Limb (tissue), 2 donors: Measurements from ENCODE around the gene OR10H5.
"Not testable (repeated sequence)": the region's sequence is repeated elsewhere in the genome, so short reads cannot be mapped to it uniquely, and the experiment has no call there.

Experiments used
- DNase-seq, 2 donors: peaks; one replicate each; pipeline ENCODE4 v3.0.0-alpha.2; 2016; ENCODE audit errors: extremely low spot score in 2 of 2

Gene OR10H5

DNA sequence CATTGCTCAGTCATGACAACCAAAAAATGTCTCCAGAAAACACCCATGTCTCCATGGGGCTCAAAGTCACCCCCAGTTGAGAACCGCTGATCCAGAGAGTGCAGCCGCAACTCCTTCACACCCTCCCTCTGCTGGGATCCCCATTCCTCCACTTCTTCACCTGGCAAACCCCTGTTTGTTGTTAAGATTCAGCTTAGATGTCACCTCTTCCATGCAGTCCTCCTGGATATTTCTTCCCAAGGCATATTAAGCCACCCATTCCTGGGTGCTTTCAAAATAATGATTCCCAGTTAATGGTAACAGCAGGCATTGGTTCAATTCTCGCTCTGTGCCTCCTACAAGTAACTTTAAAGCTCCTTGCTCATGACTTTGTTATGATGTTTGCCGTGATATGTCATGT is 24.0 kb downstream of the OR10H5 start:
- no peak for DNase-seq

DNA sequence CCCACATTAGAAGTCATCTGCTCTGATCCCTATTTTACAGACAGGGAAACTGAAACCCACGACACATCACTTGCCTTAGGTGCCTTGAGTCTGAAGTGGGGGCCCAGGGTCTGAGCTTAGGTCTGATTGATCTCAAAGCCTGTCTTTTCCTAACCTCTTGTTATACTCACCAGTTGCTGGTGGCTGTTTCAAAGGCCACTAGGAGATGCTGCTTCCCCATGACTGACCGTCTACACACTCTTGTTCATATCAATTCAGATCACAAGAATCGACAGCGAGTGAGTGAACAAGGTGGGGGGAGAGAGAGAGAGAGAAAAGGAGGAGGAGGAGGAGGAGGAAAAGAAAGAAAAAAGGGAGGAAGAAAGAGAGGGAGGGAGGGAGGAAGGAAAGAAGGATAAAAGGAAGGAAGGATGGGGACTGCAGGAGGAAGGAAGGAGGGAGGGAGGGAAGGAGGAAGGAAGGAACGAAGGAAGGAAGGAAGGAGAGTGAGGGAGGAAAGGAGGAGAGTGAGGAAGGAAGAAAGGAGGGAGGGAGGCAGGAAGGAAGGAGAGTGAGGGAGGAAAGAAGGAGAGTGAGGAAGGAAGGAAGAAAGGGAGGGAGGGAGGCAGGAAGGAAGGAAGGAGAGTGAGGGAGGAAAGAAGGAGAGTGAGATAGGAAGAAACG is 24.7 kb downstream of the OR10H5 start:
- DNase-seq: no peak

DNA sequence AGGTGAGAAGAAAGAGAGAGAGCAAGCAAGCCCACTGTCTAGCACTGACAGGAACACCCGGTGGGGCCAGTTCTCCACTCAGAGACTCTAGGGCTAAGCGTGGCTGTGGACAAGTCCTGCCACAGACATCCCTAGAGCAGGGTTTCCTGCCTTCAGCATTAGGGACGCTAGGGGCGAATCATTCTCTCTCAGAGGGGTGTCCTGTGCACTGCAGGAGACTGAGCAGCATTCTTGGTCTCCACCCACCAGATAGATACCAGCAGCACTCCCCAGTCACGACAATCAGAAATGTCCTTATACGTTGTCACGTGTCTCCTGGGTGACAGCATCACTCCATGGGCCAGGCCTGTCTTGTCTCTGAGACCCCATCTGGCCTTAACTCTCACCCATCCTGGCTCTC is 26.5 kb downstream of the OR10H5 start:
- no peak for DNase-seq

GRCh38 chr19:15815306-15815705 is 27.8 kb downstream of the OR10H5 start, which contains the start of gene OR10H1:
TSS of gene OR10H1 (minus strand) at chr19:15815664. CDS start at chr19:15808037, 7,627 bp downstream.
- no peak for DNase-seq

GRCh38 chr19:15820646-15821045 is 33.2 kb downstream of the OR10H5 start:
- no peak for DNase-seq

DNA sequence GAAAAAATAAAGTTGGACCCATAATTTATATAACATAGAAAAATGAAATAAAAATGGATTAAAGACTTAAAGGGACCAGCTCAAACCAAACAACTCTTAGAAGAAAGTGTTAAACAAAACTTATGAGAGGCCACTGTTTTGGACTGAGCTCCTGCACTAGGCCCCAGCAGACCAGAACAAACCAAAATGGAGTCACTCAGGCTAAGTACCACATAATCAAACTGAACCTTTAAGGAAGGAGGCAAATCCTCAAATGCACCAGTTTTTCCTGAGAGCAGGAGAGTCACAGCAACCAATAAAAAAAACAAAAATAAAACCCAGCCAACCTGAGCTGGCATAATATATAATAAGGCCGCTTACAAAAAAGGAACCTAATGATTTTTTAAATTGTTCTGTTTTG is 38.3 kb downstream of the OR10H5 start:
- DNase-seq: no peak

- DNase-seq: no peak
Observed at GRCh38 chr19:15828121-15828610, 40.7 kb downstream of the OR10H5 start.

DNA sequence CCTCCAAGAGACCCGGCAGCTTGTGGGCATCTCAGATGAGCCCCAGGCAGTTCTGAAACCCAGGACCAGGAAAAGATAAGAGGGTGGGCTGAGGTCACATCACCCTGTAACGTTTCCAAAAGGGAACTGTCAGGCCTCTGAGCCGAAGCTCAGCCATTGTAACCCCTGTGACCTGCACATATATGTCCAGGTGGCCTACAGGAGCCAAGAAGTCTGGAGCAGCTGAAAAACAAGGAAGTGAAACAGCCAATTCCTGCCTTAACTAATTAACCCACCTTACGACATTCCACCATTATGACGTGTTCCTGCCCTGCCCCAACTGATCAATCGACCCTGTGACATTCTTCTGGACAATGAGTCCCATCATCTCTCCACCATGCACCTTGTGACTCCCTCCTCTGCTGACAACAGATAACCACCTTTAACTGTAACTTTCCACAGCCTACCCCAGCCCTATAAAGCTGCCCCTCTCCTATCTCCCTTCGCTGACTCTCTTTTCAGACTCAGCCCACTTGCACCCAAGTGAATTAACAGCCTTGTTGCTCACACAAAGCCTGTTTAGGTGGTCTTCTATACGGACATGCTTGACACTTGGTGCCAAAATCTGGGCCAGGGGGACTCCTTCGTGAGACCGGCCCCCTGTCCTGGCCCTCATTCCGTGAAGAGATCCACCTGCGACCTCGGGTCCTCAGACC is 41.3 kb downstream of the OR10H5 start:
- not testable (repeated sequence) for DNase-seq

GRCh38 chr19:15829306-15829698 is 41.8 kb downstream of the OR10H5 start:
- DNase-seq: no peak

GRCh38 chr19:15829786-15830185 is 42.3 kb downstream of the OR10H5 start:
- DNase-seq: no peak

DNA sequence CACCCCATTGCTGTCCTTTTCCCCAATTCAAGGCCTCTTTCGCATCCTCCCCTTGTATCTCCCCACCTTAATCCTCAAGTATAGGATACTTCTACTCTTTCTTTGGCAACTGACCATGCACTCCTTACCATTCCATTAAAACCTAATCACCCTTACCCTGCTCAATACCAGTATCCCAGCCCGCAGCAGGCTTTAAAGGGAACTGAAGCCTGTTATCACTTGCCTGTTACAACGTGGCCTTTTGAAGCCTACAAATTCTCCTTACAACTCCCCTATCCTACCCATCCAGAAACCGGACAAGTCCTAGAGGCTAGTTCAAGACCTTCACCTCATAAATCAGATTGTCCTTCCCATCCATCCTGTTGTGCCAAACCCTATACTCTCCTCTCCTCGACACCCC is 44.2 kb downstream of the OR10H5 start:
- no peak for DNase-seq

DNA sequence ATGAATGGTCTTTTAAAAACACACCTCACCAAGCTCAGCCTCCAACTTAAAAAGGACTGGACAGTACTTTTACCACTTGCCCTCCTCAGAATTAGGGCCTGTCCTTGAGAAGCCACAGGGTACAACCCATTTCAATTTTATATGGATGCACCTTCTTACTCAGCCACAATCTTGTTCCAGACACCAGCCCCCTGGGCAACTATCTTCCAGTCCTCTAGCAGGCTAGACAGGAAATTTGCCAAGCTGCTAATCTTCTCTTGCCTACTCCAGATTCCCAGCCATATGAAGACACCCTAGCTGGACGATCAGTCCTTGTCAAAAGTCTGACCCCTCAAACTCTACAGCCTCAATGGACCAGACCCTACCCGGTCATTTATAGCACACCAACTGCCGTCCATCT is 46.8 kb downstream of the OR10H5 start:
- DNase-seq: not testable (repeated sequence)

- DNase-seq: peak in 1 of 2 donors; percentile 27
Observed at GRCh38 chr19:15835565-15836329, 48.3 kb downstream of the OR10H5 start.

- DNase-seq: peak; percentile 97 to 98
Observed at GRCh38 chr19:15836330-15837220, 49.1 kb downstream of the OR10H5 start.

- DNase-seq: no peak
Observed at GRCh38 chr19:15837221-15837731, 49.8 kb downstream of the OR10H5 start.

- DNase-seq: no peak
Observed at GRCh38 chr19:15838351-15838750, 50.9 kb downstream of the OR10H5 start.

- DNase-seq: not testable (repeated sequence)
Observed at GRCh38 chr19:15839888-15840287, 52.4 kb downstream of the OR10H5 start.

DNA sequence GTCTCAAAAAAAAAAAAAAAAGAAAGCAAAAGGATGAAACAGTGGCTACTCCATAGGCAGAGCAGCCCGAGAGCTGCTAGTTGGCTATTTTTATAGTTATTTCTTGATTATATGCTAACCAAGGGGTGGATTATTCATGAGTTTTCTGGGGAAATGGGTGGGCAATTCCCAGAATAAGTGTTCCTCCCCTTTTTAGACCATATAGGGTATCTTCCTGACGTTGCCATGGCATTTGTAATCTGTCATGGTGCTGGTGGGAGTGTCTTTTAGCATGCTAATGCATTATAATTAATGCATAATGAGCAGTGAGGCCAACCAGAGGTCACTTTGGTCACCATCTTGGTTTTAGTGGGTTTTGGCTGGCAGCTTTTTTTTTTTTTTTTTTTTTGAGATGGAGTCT is 53.4 kb downstream of the OR10H5 start:
- DNase-seq: no peak

- no peak for DNase-seq
Observed at GRCh38 chr19:15841875-15842569, 54.6 kb downstream of the OR10H5 start.

- no peak for DNase-seq
Observed at GRCh38 chr19:15843203-15843893, 55.9 kb downstream of the OR10H5 start.
